HuH-7.5 (cell line): ENCODE results near the gene DNM3.
A peak's percentile ranks its signal among the peaks of the same experiment; 100 is the strongest.
"Not testable (repeated sequence)": the region's sequence is repeated elsewhere in the genome, so short reads cannot be mapped to it uniquely, and the experiment has no call there.

ENCODE experiments used
- DNase-seq: peaks from one replicate; pipeline ENCODE4 v3.0.0; 2011; ENCODE audit warnings: low spot score

The DNM3 gene

DNA sequence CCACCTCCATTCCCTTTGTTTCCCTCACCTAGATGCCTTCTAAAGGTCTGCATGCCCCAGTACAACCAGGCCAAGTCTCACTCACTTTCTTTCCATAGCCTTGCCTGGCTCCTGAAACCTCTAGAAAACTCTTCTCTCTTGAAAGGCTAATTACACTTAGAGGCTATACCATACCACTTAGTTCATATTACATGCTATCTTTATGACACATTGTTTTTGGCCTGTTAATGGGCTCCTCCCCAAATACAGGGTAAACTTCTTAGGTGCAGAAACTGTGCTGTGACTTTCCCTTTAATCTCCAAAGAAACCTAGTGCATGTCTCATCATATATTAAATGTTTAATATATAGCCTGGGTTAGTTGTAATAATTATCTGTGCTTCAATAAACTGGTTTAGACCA is 522.6 kb downstream of the DNM3 start:
- no peak for DNase-seq

DNA sequence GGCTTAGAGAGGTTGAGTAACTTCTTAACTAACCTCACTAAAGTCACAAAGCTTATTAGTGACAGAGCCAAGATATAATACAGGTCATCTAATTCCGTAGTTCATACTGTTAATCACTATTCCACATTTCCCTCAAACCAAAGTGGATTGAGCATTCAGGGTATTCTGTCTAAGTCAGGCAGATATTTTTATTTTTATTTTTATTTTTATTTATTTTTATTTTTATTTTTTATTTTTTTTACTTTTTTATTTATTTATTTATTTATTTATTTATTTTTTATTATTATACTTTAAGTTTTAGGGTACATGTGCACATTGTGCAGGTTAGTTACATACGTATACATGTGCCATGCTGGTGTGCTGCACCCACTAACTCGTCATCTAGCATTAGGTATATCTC is 530.3 kb downstream of the DNM3 start:
- DNase-seq, result not testable (repeated sequence)

DNA sequence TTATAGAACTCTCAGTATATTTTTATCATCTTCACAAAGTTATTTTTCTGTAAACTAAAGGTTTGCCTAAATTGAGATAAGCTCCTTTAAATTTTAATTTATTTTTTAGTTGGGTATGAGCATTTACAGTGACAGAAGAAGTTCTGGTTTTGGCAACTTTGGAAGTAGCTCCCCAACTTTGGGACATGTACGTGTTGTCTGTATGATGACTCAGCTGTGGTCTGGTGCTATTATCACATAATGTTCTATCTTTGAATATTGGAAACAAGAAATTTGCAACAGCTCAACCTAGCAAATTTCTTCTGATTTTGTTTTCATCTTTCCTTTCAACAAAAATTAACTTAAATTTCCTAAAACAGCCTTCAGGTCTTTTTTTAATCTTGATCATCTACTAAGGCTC is 532.6 kb downstream of the DNM3 start:
- no peak for DNase-seq

DNA sequence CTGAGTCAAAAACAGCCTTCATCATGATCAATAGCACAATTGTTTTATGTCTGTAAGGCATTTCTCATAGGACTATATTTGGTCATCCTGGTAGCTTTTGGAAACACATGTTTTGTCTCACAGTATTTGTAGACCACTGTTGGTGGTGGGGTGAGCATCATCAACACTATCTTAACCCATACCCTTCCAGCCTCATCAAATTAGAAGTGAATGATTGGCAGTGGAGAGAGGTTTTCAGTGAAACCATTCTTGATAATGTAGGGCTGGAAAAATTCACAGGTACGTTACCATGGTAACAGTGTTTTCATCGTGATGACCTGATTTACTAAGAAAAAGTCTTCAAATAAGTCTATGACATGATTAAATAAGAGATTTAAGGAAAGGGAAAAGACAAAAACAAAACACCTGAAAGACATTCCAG is 533.9 kb downstream of the DNM3 start:
- no peak for DNase-seq

DNA sequence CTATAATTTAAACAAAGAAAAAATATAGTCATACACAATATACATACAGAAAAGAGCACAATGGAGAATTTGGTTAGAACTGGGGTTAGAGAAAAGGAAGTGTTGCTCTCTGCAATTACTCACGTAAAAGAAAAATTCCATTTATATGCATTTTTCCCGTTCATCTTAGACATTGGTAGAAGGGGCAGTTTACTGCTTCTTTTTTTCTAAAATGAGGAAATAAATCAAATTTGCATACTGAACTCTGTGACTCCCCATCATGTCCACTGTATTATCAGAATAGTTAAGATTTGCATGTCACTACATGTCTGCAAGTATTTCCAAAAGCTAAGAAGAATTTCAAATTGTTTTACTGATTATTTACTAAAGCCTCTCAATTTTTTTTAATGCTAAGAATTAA is 535.1 kb downstream of the DNM3 start:
- DNase-seq, result no peak

DNA sequence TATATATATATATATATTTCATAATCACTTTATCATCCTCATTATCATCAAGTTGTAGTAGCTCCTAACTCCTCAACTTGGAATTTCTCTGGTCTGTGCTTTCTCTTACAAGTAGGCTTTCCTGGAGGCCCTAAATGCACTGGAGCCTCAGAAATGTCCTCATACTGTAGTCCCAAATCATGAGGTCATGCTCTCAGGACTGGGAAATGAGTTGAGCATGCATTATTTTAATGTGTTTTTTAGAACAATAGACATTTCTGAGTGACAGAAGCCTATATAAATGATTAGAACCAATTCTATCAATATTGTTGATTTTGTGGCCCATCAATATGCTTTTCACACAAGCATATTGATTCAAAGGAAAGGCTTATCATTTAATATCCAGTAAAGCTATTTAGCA is 536.3 kb downstream of the DNM3 start:
- no peak for DNase-seq

DNA sequence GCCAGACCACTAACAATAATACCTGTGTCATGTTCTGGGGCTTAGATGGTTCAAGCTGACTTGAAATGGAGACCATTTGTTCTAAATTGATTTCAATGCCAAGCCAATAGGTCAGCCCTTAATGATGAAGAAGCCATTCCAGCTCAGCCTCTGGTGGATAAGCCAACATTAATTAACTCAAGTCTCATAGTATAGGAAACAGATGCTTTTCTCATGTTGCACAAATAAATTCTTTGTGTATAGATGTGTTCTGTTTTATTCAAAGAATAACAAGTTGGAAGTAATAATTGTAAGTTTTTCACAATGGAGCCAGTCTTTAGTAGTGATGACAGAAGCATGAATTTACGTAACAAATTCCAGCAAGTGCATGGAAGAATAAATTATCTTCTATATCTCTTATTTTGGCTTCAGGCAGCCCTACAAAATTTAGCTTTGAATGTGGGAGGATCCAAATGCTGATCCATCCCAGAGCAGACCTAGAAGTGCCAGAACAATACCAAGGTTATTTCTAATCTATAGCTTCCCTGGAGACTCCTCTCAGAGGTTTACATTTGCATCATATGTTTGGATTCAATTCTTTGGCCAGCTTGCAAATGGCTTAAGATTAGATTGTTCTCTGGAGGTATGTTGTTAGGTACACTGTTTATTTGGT is 536.9 kb downstream of the DNM3 start:
- DNase-seq, result no peak

DNA sequence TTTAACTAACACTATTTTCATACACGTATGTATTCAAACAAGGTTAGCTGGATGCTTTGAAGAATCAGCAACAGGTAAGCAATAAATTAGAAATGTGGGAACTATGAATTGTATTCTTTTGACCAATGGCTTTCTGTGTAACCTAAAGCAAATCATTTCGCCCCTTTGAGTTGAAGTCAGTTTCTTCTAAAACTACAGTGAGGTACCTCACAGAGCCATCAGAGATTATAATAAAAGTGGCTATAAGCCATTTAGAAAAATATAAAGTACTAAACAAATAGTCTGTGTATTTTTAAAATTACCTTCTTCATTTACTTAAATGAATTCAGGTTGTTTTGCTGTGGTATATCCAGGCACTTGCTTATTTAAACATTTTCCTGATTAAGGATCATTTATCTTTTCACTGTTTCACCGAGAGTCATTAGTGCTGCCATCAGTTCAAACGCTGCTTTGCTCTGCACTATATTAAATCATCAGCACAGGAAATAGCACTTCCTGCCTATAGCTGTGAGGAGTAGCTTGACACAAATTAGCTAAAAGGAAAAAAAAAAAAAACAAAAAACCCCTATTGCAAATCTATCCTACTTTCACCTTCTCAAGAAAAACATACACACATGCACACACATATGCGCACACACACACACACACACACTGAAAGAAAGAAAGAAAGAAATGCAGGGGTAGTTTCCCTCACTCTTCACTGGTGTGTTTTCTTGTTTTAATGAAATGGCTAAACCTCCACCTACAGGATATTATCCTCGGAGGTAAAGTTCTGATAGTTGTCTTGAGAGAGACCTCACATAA is 539.3 kb downstream of the DNM3 start:
- no peak for DNase-seq

DNA sequence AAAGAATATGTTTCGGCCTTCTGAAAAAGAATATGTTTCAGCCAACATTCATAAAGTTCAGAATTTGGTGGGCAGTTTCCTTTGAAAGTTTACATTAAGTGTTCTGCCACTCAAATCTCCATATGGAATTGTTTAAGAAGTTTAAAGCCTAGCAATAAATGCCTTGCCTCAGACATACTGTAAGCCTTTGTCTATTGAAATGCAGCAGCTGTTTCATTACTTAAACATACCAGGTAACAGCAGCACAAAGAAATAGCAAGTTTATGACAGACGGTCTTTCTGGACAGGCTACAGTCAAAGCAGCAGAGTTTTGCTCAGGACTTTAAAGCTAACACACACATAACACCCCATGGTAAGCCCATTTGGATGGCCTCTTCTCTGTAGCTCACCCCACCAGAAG is 540.6 kb downstream of the DNM3 start:
- no peak for DNase-seq

DNA sequence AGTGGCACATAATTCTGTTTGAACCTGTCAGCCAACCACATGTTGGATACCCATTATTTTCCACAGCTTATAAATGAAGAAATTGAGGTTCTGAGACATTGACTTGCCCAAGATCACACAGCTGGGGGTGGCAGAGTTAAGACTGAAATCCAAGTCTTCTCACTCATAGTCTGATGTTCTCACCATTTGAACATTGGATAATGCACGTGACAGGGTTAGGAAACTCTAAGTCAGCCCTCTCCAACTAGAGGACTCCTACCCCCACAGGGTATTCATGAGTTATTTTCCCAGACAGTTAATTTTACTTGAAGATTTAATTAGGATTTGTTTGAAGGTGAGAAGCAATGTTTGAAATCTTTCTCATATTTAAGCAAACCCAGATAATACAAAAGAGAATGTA is 541.1 kb downstream of the DNM3 start:
- no peak for DNase-seq

DNA sequence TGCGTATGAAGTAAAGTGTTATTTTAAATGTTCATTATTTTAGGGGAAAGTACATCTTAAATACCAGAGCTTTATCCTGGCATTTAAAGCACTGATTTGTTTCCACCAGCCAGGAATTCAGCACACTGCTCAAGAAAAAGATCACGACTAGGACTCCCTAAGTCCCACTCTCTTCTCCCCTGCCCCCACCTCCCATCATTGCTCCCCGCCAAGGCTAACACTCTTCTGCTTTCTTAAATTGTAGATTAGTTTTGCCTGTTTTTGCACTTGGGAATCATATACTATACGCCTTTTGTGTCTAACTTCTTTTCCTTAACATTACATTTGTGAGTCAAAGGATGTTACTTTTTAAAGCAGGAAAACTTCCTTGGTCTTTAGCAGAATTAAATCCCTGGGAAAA is 541.7 kb downstream of the DNM3 start:
- no peak for DNase-seq

DNA sequence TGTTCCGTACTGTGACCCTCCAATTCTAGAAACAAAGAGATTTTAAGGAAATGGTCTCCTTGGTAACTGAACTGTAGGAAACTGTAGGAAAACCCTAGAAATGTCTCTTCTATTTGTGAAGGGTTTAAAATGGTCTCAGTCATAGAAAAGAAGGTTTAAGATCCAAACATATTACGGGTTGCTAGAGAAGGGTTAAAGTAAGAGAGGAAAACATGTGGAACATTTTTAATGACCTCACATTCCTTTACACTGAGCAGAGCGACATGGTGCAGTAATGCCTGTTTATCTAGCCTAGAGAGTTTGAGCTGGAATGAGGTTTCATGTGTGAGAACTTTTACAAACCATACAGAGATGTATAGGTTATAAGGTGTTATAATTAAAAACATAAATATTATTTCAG is 542.2 kb downstream of the DNM3 start:
- no peak for DNase-seq

DNA sequence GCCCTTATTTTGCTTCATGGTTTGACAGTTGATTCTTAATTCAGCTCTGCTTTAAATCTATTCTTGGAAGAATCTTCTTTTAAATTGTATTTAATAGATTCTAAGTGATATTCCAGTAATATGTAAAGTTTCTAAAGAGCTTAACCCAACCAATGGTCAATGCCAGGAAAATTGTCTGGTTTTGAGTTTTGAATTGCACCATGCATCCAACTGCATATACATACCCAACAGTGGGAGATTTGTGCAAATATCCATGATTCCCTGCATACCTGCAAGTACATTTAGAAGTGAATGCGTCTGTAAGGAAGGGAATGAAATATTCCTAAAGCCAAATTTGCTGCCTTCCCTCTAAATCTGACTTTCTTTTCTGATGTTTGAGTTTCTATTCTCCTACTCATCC is 543.4 kb downstream of the DNM3 start:
- DNase-seq, result no peak

DNA sequence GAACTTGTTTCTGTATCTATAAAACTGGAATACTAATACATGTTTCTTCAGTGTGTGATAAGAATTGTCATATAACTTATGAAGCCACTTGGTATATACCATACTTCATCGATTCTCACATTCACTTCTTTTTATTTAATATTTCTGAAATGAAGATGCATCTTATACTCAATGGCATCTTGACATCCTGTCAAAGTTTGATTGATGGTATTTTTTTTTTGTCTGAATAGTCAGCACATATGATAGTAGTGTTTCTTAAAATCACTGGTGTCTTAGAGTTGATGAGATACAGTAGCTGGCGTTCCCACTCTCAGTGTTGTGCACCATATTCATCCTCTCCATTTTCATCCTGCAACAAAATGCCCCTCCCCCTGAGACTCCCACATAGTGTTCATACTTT is 544.7 kb downstream of the DNM3 start:
- no peak for DNase-seq

DNA sequence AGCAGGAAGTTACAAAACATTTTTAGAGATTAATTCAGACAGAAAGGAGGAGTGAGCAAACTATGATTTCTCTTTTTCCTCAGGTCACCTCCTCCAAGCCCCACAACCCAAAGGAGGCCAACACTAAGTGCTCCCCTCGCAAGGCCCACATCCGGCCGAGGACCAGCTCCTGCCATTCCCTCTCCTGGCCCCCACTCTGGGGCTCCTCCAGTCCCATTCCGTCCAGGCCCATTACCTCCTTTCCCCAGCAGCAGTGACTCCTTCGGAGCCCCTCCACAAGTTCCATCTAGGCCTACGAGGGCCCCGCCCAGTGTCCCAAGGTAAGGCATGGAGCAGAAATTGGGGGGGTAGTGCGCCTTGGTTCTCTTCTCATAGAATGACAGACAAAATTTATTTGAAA is 547.2 kb downstream of the DNM3 start:
- DNase-seq, result no peak

DNA sequence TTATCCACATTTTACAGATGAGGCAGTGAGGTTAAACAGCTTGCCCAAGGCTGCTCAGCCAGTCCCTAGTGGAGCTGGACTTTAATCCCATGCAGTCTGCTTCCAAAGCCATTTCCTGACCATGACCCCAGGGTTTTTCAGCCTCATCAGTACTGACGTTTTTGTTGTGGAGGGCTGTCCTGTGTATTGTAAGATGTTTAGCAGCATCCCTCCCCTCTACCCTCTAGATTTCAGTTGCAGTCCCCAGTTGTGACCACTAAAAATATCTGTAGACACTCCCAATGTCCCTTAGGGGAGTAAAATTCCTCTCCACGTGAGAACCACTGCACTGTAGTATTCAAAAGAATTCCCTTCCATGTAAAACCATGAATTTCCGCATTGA is 549.0 kb downstream of the DNM3 start:
- peak; percentile 19 for DNase-seq

DNA sequence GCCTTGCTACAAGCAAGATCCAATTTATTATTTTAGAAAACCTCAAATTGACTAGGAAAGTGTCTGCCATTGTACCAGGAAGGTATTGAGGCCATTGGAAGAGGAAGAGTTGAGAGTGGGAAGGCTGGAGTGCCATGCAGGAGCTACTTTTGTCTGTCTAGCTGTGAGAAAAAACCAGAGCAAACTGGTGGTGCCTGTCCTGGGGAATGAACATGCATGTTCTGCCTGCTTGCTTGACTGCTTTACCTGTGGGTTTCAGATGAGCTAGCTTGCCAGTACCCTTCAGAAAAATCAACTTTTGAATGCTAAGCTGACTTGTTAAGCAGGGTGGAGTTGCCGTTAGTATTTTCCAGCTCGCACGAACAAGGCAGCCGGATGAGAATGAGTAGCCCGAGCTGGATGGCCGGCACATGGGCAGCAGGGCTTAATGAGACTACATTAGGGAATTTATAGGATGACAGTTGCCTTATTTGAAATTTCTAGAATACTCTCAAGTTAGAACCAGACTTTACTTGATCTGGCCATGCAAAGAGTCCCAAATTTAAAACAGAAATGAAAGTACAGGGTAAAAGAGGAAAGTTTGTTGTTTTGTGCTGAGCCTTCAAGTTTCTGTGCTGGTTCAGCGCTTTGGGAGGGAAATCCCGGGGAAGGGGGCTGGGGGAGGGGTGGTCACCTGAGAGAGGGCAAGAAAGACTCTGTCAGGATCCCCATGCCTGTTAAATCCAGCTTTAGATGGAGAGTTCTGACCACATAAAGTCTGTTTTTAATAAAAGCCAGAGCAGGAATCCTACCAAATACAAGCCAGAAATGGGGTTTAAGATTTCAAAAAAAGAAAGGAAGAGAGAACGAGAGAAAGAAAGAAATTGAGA is 549.6 kb downstream of the DNM3 start:
- DNase-seq, result no peak

DNA sequence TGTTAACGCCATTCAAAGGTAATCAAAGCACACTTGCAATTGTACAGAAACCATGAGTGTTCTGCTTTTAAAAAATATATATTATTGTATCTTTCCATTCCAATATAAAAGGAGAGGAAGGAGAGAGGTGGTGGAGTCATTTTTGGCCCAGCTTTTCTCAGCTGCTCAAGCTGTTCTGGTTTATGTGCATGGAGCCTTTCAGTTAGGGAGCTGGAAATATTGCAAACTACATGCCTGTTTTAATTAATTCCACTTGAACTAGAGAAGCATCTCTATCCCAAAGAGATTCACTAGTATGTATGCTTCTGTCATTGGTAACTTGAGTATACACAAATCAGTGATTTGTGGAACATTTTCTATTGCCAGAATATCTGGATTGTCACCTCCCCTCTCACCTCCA is 550.7 kb downstream of the DNM3 start:
- no peak for DNase-seq

DNA sequence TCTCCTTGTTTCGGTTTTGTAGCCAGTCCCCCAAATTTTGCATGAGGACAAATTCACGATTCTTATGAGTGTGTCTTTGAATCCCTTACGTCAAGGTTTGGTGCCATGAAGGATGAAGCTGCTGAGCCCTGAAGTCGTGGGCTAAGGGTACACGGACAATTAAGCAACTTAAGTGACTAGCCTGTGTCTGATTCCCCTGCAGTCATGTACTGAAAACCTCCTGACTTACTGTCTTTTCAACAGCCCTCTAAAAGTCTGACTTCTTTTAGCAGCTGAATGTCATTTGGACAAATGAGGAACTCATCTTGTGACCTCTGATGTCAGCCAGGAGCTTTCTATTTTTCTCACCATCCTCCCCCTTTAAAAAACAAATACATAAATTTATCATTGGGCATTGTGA is 552.1 kb downstream of the DNM3 start:
- no peak for DNase-seq

DNA sequence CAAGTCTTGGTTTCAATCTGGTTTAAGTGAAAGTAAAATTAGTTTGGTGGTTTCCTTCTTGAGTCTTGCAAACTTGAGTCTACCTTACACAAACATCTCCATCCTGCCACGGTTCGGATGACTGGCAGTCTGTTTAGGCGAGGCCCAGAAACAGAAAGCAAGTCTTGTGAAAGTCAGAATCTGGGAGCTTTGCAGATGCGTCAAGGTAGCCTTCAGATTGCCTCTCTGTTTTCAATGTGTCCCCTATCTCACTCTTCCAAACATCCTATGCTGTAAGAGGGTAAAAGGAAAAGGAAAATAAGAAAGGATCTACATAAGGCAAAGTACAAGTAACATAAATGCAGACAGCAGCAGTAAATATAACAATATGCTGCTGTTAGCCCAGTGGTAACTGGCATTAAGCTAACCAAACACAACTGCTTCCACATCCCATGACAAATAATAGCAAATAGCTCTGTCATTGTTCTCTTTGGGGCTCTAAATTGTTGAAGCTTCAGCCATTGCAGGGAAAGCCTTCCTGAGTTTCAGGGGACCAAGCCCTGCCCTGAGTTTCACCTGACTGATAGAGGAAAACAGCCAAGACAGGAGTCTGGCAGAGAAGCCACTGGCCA is 552.9 kb downstream of the DNM3 start:
- DNase-seq, result no peak

DNA sequence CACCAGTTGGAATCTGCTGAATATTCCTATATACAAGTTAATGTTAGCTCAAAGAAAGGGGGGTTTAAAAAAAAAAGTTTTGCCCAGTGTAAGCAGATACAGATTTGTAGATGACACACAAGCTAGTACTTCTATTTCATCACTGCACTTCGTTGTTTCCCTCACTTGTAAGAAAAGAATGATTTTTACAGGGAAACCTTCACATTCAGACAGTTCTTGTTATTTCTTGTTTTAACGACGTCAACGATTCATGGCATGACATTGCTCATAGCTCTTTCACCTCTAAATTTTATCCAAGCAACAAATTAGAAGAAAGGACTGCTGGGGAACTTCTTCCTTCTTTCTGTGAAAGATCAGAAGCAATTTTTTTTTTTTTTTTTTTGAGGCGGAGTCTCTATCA is 553.5 kb downstream of the DNM3 start:
- no peak for DNase-seq

DNA sequence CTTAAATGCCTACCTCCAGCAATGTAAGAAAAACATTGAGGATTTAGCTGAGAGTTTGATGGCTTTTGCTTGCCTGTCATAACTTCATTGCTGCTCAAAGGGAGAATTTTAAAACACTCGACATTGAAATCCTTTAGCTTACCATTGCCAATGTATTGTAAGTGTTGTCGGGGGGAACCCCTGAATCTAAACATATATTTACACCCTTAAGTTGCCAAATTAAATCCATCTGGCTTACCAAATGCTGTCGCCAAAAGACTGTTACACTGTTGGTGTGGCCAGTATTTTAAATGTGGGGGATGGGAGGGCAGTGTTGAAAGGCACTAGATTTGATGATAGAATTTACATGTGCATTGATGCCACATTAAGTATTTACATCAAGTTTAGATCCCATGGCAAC is 554.3 kb downstream of the DNM3 start:
- DNase-seq, result no peak

DNA sequence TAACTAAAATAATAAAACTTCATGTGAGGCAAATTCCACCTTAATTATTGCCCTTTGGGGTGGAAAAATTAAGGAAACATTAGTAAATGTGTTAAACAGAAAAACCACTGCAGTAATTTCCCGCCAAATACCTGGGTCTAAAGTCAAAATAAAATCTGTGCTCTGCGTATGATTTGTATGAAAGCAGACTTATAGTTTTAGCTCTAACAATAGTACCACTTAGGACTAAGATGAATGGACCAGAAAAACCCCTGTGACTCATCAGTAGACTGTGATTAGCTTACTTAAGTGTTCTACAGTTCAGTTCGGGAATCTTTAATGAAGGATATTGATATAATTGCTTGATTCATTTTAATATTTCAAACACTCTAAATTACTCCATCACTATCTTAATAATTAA is 555.9 kb downstream of the DNM3 start:
- DNase-seq, result no peak
